Left hindlimb (tissue), 1 donor: ENCODE results near the gene PUM1.
A peak's percentile ranks its signal among the peaks of the same experiment; 100 is the strongest.

ENCODE experiments used
- DNase-seq: peaks from one replicate; pipeline ENCODE4 v3.0.0-alpha.2; 2018

PUM1 gene

DNA sequence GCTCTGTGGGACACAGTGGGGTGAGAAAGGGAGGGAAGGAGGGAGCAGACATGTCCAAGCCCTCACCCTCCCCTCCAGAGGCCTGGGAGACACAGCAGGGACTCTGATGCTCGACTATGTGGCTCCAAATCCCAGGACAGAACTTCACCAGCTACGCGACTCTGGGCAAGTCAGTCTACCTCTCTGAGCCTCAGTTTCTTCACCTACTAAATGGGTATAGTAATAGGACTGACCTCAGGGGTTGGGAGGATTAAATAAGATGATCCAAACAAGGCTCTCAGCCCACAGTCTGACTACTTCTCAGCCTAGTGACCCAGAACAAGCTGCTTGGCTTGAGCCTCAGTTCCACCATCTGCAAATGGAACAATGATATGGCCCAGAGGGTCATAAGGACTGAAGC is 176.5 kb downstream of the PUM1 start:
- no peak for DNase-seq

DNA sequence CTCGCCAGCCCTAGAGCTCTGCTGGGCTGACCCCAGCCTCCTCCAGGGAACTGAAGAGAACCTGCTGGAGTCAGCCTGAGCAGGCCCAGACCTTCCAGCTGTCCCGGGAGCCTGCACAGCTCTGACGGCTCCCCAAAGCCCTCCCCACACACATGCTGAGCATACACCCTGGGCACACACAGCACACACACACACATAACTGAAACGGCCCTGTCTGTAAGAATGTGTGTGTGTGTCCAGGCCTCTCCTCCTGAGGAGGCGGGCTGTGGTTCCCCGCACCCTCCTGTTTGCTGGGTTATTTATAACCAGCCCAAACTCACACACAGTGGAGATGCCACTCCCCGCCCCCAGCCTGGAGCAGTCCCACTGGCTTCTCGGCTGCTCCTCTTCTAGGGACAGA is 177.1 kb downstream of the PUM1 start:
- peak; percentile 82 for DNase-seq

DNA sequence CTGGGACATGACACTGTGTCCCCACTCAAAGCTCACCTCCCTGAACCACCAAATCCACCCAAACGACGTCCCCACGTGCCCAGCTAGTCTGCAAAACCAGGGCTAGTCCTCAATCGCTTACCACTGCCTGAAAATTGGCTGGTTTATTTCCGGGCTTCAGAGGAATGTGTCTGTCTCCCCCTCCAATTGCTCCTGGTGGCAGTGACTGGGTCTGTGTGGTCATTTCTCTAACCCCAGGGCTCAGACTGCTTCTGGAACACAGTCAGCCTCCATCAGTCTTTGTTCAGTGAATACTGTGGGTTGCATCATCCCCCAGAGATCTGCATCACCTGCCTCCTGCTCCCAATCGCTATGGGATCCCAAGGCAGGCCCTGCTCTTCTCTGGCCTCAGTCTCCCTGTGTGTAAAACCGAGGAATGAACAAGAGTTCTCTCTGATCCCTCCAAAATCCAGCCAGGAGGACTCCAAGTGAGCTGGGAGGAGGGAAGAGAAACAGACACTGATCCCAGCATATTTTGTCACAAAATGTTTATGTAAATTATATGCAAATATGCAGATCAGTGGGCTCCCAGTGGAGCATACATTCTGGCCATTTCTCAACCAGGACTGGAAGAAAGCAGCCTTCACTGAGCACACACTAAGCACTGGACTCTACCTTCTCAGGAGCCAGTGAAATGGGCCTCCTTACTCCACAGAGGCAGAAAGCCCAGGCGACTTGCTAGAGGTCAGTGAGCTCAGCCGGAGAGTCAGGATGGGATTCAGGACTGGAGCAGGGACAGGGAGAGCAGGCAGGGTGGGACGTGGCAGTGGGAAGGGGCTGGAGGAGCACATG is 177.8 kb downstream of the PUM1 start:
- no peak for DNase-seq

DNA sequence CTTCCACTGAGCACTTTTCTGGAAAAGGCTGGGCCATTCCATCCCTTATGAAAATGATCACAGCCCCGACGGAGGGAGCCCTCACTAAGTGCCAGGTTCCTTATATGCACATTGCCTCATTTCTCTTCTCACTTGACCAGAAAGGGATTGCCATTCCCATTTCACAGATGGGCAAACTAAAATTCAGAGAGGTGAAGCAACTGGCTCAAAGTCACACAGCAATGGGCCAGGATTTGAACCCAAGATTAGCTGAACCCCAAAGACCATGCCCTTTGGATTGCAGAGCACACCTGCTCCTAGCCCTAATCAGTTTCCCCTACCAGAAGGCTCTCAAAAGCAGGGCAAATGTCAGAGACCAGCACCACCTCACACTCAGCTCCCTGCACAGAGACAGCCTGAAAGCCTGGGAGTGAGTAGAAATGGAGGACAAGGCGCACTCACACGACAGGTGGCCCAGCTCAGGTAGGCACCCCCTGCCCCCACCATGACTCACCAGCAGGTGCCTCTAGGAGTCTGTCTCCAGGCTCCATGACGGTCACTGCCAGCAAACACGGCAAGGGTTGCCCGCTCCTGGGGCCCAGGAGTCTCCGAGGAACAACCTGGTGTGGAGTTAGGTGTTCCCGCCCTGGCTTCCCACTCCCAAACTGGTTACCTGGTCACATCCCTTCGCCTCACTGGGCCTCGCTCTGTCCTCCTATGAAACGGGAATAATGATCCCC is 178.6 kb downstream of the PUM1 start:
- DNase-seq: no peak

GRCh38 chr1:30885570-30886522 is 179.7 kb downstream of the PUM1 start:
- DNase-seq: no peak

DNA sequence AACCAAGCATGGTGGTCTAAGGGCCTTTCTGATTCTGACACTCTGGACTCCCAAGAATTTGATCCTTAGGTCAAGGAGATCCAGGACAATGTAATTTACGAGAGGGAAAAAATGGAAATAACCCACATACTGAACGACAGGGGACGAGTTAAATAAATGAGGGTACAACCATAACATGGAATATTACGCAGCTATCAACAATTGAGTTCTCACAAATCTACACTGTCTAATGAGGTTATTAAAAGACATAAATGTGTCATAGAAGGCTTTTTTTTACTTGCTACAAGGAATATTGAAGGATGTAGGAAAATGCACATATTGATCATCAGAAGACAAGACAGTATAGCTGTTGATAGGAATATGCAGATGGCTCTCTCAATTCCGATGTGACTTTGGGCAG is 180.8 kb downstream of the PUM1 start:
- DNase-seq: no peak

DNA sequence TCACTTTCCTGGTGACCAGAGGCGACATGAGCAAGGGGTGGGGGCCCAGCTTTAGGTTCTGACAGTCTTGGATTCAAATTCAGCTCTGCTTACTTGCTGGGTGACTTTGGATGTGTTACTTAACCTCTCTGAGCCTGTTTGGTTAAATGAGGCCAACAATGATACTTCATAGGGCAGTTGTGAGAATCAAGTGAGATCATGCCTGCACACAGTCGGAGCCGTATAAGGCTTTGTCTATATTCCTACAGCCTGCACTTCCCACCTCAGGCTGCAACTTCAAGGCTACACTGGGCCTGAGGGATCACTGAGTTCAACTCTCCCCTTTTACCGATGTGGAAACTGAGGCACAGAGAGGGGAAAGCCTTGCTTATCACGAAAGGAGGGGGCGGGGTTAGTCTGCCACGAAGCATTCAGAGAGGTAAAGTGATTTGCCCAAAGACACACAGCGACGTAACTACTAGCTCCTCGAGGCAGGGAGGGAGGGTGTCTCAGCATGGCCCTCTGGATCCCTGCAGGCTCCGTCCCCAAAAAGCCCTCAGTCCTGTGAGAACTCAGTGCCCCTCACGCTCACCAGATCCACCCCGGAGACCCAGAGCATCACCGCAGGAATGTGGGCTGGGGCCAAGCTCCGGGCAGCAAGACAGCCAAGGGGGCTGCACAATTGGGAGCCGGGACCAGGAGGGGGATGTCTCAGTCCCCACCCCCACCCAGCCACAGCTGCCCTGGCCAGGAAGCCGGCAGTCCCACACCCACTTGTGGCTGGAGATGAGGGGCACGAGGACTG is 181.9 kb downstream of the PUM1 start:
- DNase-seq: no peak

GRCh38 chr1:30882678-30883388 is 182.7 kb downstream of the PUM1 start:
- no peak for DNase-seq
